GM23338 (cell line): ENCODE measurements around the gene GNPTG.

ENCODE experiments used
- EZH2 ChIP-seq: fragments of 200-600 bp; sonication (generic); IDR thresholded peaks from one replicate; pipeline ENCODE4 v1.8.0; 2017; ENCODE audit warnings: antibody characterized with exemption, mild to moderate bottlenecking, low read depth; ENCODE audit not compliant: unreplicated experiment
- EZH2phosphoT487 ChIP-seq: fragments of 200-600 bp; sonication (generic); IDR thresholded peaks from one replicate; pipeline ENCODE4 v1.8.1; 2018; ENCODE audit warnings: antibody characterized with exemption; ENCODE audit not compliant: unreplicated experiment
- JUNB ChIP-seq: IDR thresholded peaks from one replicate; pipeline ENCODE4 v1.6.1; 2016; ENCODE audit warnings: antibody characterized with exemption; ENCODE audit not compliant: unreplicated experiment
- NANOG ChIP-seq: IDR thresholded peaks from 2 replicates; pipeline ENCODE4 v1.6.1; 2016; ENCODE audit warnings: antibody characterized with exemption, borderline replicate concordance
- POLR2AphosphoS5 ChIP-seq: IDR thresholded peaks from 2 replicates; pipeline ENCODE4 v1.6.1; 2016; ENCODE audit warnings: antibody characterized with exemption, low read depth
- TF ChIP-seq, protein P1 (sequence below), 2 experiments: fragments of 200-600 bp in 1 of 2; sonication (generic) in 1 of 2; conservative IDR thresholded peaks; 2 replicates each; pipeline versions ENCODE4 v1.5.1 to v1.6.1; 2016 to 2017; ENCODE audit warnings: antibody characterized with exemption in 2 of 2, low read depth in 2 of 2, mild to moderate bottlenecking in 2 of 2, moderate library complexity in 1 of 2
- TF ChIP-seq, protein P2 (sequence below): IDR thresholded peaks from one replicate; pipeline ENCODE4 v1.6.1; 2018; ENCODE audit warnings: antibody characterized with exemption; ENCODE audit not compliant: unreplicated experiment
- TF ChIP-seq, protein P3 (sequence below): IDR thresholded peaks from 2 replicates; pipeline ENCODE4 v1.6.1; 2016; ENCODE audit warnings: antibody characterized with exemption

DNA sequence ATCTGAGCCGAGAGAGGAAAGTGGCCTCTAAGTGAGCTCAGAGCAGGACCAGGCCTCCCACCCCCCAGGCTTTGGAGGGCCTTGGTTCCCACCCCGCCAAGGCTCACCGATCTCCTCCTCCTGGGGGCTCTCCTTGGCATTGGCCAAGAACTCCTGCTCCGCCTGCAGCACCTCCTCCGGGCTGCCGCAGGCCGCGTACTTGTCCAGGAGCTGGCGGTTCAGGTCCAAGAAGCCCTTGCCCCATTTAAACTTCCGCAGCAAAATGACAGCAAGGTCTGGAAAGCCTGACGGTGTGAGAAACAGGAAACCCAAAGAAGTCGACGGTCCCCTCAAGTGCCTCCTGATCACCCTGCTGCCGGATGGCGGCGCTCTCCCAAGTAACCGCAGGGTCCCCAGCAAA is 1.8 kb upstream of the GNPTG start:
- TF ChIP-seq, protein P1, sequence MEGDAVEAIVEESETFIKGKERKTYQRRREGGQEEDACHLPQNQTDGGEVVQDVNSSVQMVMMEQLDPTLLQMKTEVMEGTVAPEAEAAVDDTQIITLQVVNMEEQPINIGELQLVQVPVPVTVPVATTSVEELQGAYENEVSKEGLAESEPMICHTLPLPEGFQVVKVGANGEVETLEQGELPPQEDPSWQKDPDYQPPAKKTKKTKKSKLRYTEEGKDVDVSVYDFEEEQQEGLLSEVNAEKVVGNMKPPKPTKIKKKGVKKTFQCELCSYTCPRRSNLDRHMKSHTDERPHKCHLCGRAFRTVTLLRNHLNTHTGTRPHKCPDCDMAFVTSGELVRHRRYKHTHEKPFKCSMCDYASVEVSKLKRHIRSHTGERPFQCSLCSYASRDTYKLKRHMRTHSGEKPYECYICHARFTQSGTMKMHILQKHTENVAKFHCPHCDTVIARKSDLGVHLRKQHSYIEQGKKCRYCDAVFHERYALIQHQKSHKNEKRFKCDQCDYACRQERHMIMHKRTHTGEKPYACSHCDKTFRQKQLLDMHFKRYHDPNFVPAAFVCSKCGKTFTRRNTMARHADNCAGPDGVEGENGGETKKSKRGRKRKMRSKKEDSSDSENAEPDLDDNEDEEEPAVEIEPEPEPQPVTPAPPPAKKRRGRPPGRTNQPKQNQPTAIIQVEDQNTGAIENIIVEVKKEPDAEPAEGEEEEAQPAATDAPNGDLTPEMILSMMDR (conservative IDR thresholded peaks at IDR 0.05; ENCODE audit: low read depth in 2 of 2) = peak in 1 of 2 experiments; percentile 17; a peak in 1 of 4 replicates
- no peak for TF ChIP-seq POLR2AphosphoS5
- TF ChIP-seq, protein P2, sequence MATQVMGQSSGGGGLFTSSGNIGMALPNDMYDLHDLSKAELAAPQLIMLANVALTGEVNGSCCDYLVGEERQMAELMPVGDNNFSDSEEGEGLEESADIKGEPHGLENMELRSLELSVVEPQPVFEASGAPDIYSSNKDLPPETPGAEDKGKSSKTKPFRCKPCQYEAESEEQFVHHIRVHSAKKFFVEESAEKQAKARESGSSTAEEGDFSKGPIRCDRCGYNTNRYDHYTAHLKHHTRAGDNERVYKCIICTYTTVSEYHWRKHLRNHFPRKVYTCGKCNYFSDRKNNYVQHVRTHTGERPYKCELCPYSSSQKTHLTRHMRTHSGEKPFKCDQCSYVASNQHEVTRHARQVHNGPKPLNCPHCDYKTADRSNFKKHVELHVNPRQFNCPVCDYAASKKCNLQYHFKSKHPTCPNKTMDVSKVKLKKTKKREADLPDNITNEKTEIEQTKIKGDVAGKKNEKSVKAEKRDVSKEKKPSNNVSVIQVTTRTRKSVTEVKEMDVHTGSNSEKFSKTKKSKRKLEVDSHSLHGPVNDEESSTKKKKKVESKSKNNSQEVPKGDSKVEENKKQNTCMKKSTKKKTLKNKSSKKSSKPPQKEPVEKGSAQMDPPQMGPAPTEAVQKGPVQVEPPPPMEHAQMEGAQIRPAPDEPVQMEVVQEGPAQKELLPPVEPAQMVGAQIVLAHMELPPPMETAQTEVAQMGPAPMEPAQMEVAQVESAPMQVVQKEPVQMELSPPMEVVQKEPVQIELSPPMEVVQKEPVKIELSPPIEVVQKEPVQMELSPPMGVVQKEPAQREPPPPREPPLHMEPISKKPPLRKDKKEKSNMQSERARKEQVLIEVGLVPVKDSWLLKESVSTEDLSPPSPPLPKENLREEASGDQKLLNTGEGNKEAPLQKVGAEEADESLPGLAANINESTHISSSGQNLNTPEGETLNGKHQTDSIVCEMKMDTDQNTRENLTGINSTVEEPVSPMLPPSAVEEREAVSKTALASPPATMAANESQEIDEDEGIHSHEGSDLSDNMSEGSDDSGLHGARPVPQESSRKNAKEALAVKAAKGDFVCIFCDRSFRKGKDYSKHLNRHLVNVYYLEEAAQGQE = no peak
- TF ChIP-seq JUNB = no peak
- TF ChIP-seq EZH2 = no peak
- TF ChIP-seq, protein P3, sequence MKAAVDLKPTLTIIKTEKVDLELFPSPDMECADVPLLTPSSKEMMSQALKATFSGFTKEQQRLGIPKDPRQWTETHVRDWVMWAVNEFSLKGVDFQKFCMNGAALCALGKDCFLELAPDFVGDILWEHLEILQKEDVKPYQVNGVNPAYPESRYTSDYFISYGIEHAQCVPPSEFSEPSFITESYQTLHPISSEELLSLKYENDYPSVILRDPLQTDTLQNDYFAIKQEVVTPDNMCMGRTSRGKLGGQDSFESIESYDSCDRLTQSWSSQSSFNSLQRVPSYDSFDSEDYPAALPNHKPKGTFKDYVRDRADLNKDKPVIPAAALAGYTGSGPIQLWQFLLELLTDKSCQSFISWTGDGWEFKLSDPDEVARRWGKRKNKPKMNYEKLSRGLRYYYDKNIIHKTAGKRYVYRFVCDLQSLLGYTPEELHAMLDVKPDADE = no peak
- no peak for TF ChIP-seq EZH2phosphoT487
- no peak for TF ChIP-seq NANOG
